ENCODE data around the gene PDCD5. TPM values are rescaled to one million over a fixed set of nuclear protein-coding genes. Genes with fewer than 3 reads are reported as not detected.

Gene PDCD5
- total RNA-seq, 1 donor from 2014 or later = 203 TPM

DNA sequence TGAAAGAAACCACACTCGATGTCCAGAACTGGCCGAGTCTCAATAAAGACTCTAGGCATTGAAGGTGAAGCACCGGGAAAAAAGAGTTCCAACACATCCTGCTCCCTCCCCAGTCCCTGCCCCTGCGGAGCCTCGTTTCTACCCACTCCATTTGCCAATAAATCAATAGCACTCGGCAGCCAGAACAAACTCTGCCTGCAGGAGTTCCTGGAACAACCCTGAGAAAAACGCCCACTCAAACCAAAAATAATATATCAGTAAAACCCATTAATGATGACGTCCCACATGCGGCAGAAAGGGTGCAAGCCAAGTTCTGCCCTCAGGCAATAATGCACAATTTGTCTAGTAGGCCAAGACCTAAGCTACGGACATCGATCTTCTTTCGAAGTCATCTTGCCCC is 41.0 kb downstream of the PDCD5 start:
- Mint-ChIP-seq H3K27ac (no peak overlapping the region), H3K4me1 (ENCODE audit: low read depth) (no peaks in the 10 kb centered on the region), H3K9me3 (no peaks in the 10 kb centered on the region), H3K36me3 (ENCODE audit: low read depth) (peaks cover 19% of the 10 kb centered on the region), H3K4me3 (no peak overlapping the region), H3K27me3 (ENCODE audit: insufficient read depth) (no peaks in the 10 kb centered on the region)
- DNase-seq (ENCODE audit: low spot score) = no peak
- intact Hi-C loops (cut with micrococcal nuclease) = no loop called here

DNA sequence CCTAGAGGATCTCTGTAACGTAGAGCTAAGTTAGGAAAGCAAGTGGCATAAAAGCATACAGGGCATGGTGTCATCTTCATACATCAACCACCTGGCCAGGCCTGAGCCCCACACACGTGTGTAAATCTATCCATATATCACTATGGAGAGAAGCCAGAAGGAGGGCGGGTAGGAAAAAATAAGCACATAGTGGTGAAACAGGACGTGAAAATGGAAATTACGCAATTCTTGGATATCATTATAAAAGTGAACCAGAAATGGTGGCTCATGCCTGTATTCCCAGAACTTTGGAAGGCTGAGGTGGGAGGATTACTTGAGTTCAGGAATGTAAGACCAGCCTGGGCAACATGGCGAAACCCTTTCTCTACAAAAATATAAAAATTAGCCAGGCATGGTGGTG is 43.4 kb downstream of the PDCD5 start:
- H3K27me3 Mint-ChIP-seq (ENCODE audit: insufficient read depth) = no peaks in the 10 kb centered on the region
- DNase-seq (ENCODE audit: low spot score) = no peak
- H3K27ac Mint-ChIP-seq = no peak overlapping the region
- H3K4me1 Mint-ChIP-seq (ENCODE audit: low read depth) = no peaks in the 10 kb centered on the region
- intact Hi-C loops (cut with micrococcal nuclease) = no loop called here
- no peak overlapping the region for H3K4me3 Mint-ChIP-seq
- H3K9me3 Mint-ChIP-seq = no peaks in the 10 kb centered on the region
- peaks cover 16% of the 10 kb centered on the region for H3K36me3 Mint-ChIP-seq (ENCODE audit: low read depth)

DNA sequence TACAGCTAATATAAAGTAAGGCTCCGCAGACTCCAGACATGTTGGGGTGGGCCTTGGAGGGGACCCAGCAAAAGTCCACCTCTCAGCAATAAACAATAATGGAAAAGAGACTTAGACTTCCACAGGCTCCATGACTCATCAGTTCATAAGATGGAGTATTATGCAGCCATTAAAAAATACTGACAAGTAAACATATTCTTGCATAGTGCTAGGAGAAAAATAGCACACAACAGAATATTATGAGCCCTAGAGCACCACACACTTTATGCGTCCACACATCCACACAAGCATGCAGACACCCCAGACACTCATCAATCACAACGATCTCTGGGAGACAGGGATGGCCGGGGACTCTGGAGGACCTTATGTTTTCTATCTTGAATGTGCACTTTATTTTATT is 46.0 kb downstream of the PDCD5 start:
- Mint-ChIP-seq H3K4me3 (no peak overlapping the region), H3K4me1 (ENCODE audit: low read depth) (no peaks in the 10 kb centered on the region), H3K27me3 (ENCODE audit: insufficient read depth) (no peaks in the 10 kb centered on the region), H3K36me3 (ENCODE audit: low read depth) (peaks cover 12% of the 10 kb centered on the region), H3K27ac (no peak overlapping the region), H3K9me3 (no peaks in the 10 kb centered on the region)
- no peak for DNase-seq (ENCODE audit: low spot score)
- intact Hi-C loops (cut with micrococcal nuclease) = no loop called here

DNA sequence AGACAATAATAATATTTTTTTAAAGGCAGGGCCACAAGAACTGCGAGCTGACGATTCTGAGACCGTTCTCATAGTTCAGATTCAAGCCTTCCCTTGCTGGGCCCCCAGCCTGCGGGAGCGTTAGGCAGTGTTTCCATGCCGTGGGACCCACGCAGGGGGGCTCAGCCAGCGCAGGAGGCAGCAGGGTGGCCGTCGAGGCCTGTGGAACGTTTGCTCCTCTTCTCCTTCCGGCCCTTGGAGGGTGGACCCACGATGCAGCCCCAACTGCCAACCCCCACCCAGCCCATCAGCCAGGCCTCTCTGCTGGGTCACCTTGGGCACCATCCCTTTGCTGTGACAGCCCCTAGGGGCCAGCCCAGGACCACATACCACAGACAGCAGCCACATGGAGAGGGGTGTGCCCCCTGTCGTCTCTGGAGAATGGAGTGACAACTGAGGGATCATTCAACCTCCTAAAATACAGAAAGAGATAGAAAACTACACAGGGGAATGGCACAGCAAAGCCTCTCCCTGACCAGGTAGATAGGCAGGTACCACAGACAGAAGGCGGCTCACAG is 46.8 kb downstream of the PDCD5 start:
- H3K4me1 Mint-ChIP-seq (ENCODE audit: low read depth) = no peaks in the 10 kb centered on the region
- H3K4me3 Mint-ChIP-seq = no peak overlapping the region
- H3K27me3 Mint-ChIP-seq (ENCODE audit: insufficient read depth) = no peaks in the 10 kb centered on the region
- H3K27ac Mint-ChIP-seq = no peak overlapping the region
- no peaks in the 10 kb centered on the region for H3K9me3 Mint-ChIP-seq
- peaks cover 5% of the 10 kb centered on the region for H3K36me3 Mint-ChIP-seq (ENCODE audit: low read depth)
- no peak for DNase-seq (ENCODE audit: low spot score)
- intact Hi-C loops (cut with micrococcal nuclease) = no loop called here

DNA sequence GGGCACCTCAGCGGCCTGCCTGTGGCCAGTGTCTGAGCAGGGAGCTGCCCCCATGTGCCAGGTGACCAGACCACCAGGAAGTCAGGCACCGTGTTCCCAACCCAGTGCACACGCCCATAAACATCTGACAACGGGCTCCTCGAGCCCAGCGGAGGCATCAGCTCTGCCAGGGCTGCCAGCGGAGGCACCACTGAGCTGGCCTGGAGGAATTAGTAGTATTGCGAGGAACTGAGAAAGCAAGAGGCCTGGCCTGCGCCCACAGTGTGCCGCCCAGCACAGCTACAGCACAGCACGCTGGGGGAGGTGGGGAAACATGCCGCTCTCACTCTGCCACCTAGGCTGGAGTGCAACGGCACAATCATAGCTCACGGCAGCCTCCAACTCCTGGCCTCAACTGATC is 49.3 kb downstream of the PDCD5 start:
- no peaks in the 10 kb centered on the region for H3K27me3 Mint-ChIP-seq (ENCODE audit: insufficient read depth)
- H3K4me1 Mint-ChIP-seq (ENCODE audit: low read depth) = no peaks in the 10 kb centered on the region
- H3K9me3 Mint-ChIP-seq = no peaks in the 10 kb centered on the region
- no peak for DNase-seq (ENCODE audit: low spot score)
- intact Hi-C loops (cut with micrococcal nuclease) = no loop called here
- H3K36me3 Mint-ChIP-seq (ENCODE audit: low read depth) = no peaks in the 10 kb centered on the region
- H3K4me3 Mint-ChIP-seq = no peak overlapping the region
- H3K27ac Mint-ChIP-seq = no peak overlapping the region

DNA sequence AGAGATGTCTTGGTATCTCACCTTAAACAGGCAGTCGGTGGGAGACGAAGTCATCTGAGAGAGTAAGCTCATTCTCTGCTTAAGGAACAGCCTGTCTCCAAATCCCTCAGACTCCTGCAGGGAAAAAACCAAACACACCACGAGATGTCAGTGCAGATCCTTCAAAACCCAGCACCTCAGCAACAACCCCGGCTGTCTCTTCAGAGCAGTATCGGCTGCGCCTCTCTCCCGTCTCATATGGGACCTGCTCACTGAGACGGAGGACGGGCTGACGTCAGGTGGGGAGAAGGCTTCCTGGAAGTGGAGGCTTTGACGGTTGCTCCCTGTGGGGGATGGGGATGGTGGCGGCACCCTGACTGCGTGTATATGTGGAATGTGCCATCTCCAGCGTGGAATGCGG is 50.4 kb downstream of the PDCD5 start:
- intact Hi-C loops (cut with micrococcal nuclease) = no loop called here
- Mint-ChIP-seq H3K4me3 (no peak overlapping the region), H3K27ac (no peak overlapping the region), H3K4me1 (ENCODE audit: low read depth) (no peaks in the 10 kb centered on the region), H3K9me3 (no peaks in the 10 kb centered on the region), H3K27me3 (ENCODE audit: insufficient read depth) (no peaks in the 10 kb centered on the region), H3K36me3 (ENCODE audit: low read depth) (peaks cover 3% of the 10 kb centered on the region)
- no peak for DNase-seq (ENCODE audit: low spot score)

Other genes with a start within 250 kb of the PDCD5 start
- 32.4 and 34.8 TPM in 2 replicates for gene ZNF507, start 235.6 kb upstream of the PDCD5 start, total RNA-seq
- 11.9 and 16.5 TPM in 2 replicates for gene DPY19L3, start 175.4 kb upstream of the PDCD5 start, total RNA-seq
- 28.2 and 28.7 TPM in 2 replicates for gene ANKRD27, start 94.0 kb downstream of the PDCD5 start, total RNA-seq
- gene RGS9BP, start 94.7 kb downstream of the PDCD5 start, total RNA-seq = 0.17 TPM in 1 of 2 replicates, not detected in the other
- gene NUDT19, start 110.6 kb downstream of the PDCD5 start, total RNA-seq = 24.4 and 26.2 TPM in 2 replicates
- 0.18 and 0.20 TPM in 2 replicates for gene TDRD12, start 138.6 kb downstream of the PDCD5 start, total RNA-seq